HG03565 (cell line): ENCODE measurements around the gene NEK10.

ENCODE experiments used
- ATAC-seq: cut with Tn5 transposase; IDR thresholded peaks from one replicate; pipeline ENCODE4 v1.9.1; 2021; ENCODE audit warnings: mild to moderate bottlenecking, moderate library complexity; ENCODE audit not compliant: unreplicated experiment

The NEK10 gene

GRCh38 chr3:27185231-27185989 lies 183.8 kb downstream of the NEK10 start:
- ATAC-seq: no peak

- ATAC-seq: no peak
Observed at GRCh38 chr3:27184261-27184660, 184.9 kb downstream of the NEK10 start.

- no peak for ATAC-seq
Observed at GRCh38 chr3:27176256-27176655, 192.9 kb downstream of the NEK10 start.

GRCh38 chr3:27174530-27174929 lies 194.7 kb downstream of the NEK10 start:
- ATAC-seq: no peak

- ATAC-seq: peak; percentile 88
Observed at GRCh38 chr3:27171113-27171512, 198.1 kb downstream of the NEK10 start.

GRCh38 chr3:27166888-27167287 lies 202.3 kb downstream of the NEK10 start:
- no peak for ATAC-seq

GRCh38 chr3:27165321-27165721 lies 203.9 kb downstream of the NEK10 start:
- ATAC-seq: no peak

GRCh38 chr3:27160779-27161287 lies 208.3 kb downstream of the NEK10 start:
- ATAC-seq: no peak

- no peak for ATAC-seq
Observed at GRCh38 chr3:27160146-27160545, 209.0 kb downstream of the NEK10 start.

- ATAC-seq: no peak
Observed at GRCh38 chr3:27147215-27147614, 222.0 kb downstream of the NEK10 start.

- no peak for ATAC-seq
Observed at GRCh38 chr3:27146786-27147185, 222.4 kb downstream of the NEK10 start.

GRCh38 chr3:27145719-27146118 lies 223.5 kb downstream of the NEK10 start:
- ATAC-seq: no peak

- no peak for ATAC-seq
Observed at GRCh38 chr3:27141668-27142067, 227.5 kb downstream of the NEK10 start.

- ATAC-seq: no peak
Observed at GRCh38 chr3:27138562-27138961, 230.6 kb downstream of the NEK10 start.

GRCh38 chr3:27138005-27138404 lies 231.2 kb downstream of the NEK10 start:
- no peak for ATAC-seq

GRCh38 chr3:27134171-27134796 lies 234.9 kb downstream of the NEK10 start:
- peak; percentile 98 for ATAC-seq

GRCh38 chr3:27133060-27133459 lies 236.1 kb downstream of the NEK10 start:
- ATAC-seq: no peak

- no peak for ATAC-seq
Observed at GRCh38 chr3:27130796-27131195, 238.4 kb downstream of the NEK10 start.

- no peak for ATAC-seq
Observed at GRCh38 chr3:27127879-27128278, 241.3 kb downstream of the NEK10 start.

- no peak for ATAC-seq
Observed at GRCh38 chr3:27127195-27127594, 242.0 kb downstream of the NEK10 start.

GRCh38 chr3:27125821-27126501 lies 243.2 kb downstream of the NEK10 start:
- no peak for ATAC-seq

- ATAC-seq: no peak
Observed at GRCh38 chr3:27119639-27120038, 249.5 kb downstream of the NEK10 start.
